ENCODE results near the gene RAPGEF4.

GRCh38 chr2:173010233-173010632 is 274.6 kb downstream of the RAPGEF4 start:
- TF ChIP-seq POLR2AphosphoS5 (IDR thresholded peaks at IDR 0.05; ENCODE audit: low read depth, low read length) (no peak), SIN3A (IDR thresholded peaks at IDR 0.05; ENCODE audit: borderline replicate concordance, insufficient read depth, low read depth, low read length) (no peak), CTCF (IDR thresholded peaks at IDR 0.05) (no peak), REST (IDR thresholded peaks at IDR 0.05; ENCODE audit: insufficient read depth in 1 of 2, low read depth in 2 of 2, low read length in 1 of 2) (no peak)

Data from Panc1 (cell line).